NCI-H226 (cell line): Measurements from ENCODE around the gene PTP4A2.

ENCODE experiments used
- DNase-seq: peaks from one replicate; pipeline ENCODE4 v3.0.0-alpha.2; 2015

PTP4A2 gene

DNA sequence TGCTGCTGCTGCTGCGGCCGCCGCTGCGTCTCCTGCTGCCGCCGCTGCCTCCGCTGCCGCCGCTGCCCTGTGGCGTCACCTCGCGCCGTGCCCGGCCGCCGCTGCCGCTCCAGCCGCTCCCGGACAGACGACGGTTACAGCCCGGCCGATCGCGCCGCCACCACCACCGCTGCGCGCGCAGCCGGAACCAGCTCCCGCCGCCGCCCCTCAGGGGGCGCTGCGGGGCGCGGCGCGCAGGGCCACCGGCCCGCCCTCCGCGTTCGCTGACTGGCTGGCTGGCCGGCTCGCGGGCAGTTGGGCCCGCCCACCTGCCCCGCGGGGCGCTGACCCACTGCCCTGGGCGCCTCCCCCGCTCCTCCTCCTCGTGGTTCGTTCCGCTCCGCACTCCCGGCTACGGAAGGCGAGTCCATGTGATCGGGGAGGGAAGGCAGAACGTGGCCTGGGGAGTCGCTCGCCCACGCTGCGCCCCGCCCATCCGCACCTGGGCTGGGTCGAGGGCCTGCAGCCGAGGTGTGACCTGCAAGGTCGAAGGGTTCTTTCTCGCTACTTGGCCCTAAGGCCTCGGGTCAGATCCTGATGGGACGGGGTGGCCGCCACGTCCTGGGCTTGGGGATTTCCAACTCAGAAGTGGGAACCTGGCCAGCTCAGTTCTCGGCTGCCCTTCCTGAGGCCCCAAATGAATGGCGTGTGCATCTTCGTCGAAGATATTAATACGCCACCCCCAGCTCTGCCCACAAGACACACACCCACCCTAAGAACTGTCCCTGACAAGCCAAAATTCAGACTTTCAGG lies at the start of gene PTP4A2:
PTP4A2 (minus strand) TSS at position 185 of the 792 bp plus-strand sequence. CDS start 19,303 bp downstream, outside the sequence.
- DNase-seq, result peak; percentile 94

DNA sequence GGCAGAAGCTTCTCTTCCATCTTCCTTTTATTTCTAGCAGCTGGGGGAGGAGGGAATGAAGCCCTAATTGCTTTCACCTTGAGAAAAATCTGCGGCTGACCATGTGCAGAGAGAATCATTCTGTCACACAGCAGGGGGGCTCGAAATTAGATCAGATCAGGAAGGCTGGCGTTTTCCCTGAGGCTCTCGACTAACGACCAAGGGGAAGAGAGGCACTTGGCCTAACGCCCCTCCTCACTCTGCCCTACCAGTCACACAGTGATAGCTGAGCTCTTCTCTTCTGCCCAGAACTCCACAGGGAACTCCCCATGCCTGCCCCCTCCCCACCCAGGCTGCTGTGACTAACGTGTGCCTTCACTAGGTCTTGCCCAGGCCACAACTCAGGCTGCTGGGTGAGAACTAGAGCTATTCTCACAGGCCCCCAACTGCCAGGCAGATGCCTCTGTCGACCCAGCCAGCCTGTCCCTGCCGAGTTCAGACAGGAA lies 49.0 kb upstream of the PTP4A2 start:
- no peak for DNase-seq

DNA sequence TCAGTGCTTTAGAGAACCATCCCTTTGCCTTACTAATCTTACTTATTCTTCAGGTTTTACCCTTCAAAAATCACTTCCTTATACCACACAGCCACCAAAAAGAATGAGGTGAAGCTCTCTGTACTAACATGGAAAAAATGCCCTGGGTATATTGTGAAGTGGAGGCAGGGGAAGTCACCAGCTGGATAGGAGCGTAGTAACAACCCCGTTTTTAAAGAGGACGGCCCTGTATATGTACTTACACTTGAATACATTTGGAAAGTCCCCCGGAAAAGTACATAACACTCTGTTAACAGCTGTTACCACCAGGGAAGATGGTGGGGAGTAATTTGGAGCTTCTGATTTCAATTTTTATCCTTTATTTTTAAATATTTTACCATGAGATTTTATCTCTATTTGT lies 47.3 kb upstream of the PTP4A2 start:
- DNase-seq, result no peak

DNA sequence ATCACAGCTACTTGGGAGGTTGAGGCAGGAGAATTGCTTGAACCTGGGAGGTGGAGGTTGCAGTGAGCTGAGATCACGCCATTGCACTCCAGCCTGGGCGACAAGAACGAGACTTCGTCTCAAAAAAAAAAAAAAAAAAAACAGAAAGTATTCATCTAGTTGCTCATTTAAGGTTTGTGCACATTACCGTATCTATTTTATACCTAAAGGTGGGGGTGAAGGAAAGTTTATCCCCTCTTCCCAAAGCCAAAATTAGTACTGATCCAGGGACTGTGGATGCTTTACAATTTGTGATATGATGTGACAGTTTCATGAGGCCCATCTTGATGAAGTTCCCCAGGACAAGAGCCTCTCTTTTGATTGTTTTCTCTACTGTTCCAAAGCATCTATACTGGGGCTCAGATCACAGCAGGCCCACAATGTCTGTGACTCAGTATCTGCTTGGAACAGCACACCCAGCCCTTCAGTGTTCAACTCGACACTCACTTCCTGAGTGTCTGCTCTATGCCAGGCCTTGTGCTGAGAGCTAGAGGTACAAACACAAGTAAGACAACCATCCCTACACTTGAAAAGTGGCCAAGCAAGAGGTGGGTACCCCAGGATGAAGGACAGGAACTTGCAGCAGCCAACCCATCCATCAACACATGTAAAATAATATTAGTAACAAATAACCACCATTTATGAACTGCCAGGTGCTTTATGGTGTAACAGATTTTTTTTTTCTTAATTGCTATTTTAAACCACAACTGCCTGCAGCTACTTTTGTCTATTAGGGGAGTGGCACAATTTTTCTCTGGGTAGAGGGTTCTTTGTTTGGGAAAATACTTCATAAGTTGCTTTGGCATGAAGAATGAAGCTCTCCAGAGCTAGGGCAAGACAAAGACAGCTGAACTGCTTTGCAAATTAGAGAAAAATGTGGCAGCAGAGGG lies 46.5 kb upstream of the PTP4A2 start:
- DNase-seq, result no peak

DNA sequence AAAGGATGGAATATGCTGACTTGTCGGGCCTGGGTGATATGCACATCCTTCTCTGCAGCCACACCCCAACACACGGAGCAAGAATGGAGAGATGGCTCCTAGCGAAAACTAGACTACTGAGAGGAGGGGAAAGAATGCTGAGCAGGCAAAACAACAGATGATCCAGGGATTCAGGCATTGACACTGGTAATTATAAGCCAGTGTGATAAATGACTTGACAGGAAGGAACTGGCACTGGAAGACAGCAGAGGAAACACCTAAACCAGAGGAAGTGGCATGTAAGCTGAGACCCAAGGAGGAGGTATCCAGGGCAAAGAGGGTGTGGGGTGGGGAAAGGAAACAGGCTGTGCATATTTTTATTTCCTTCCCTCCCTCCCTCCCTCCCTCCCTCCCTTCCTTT lies 43.8 kb upstream of the PTP4A2 start:
- DNase-seq, result no peak

DNA sequence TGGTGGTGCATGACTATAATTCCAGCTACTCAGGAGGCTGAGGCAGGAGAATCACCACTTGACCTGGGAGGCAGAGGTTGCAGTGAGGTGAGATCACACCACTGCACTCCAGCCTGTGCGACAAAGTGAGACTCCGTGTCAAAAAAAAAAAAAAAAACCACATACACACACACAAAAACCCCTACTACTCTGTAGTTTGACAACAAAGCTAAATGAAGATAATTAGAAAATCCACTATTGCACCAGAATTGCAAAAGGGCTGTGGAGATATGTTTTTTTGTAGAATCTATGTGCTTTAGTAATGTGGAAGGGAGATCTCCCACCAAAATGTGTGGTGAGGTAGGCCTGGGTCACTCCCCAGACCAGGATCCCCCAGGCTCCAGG lies 43.3 kb upstream of the PTP4A2 start:
- DNase-seq, result no peak

DNA sequence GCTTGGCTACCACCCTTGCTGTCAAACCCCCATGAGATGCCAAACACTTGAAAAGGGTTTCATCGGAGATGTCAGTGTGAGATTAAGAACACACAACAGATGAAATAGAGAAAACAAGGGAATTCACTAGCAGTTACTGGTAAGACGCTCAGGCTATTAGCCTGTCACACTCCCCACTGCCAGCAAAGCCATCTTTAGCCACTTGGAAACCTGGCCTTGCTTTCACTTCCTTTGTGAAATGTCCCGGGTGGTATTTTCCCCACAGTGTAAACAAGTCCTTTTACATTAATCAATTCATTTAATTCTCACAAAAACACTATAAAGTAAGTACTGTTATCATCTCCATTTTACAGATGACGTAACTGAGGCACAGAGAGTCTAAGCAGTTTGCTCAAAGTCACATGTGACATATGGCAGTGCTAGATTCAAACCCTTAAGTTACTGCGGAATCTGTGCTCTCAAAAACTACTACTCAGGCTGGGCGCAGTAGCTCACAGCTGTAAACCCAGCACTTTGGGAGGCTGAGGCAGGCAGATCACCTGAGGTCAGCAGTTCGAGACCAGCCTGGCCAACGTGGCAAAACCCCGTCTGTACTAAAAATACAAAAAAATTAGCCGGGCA lies 42.8 kb upstream of the PTP4A2 start:
- no peak for DNase-seq

DNA sequence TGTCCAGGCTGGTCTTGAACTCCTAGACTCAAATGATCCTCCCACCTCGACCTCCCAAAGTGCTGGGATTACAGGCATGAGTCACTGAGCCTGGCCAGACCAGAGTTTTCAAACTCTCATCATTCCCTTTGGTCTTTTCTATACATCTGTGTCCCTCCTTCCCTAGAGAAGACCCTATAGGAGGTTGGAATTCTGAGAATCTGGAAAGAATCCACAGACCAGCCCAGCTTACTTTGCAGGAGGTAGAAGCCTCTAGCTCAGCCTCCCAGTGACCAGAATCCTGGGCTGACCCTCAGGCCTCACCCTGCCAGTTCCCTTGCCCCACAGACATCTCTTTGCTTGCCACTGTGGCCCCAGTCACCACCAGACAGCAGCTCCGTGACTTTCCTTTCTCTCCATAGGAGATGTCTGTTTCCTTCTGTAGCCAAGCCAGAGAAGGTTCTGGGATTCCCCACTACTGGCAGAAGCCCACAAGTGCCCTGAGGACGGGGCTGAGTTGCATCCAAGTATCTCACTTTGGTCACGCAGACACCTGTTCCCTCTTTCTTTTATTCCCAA lies 40.8 kb upstream of the PTP4A2 start:
- no peak for DNase-seq

DNA sequence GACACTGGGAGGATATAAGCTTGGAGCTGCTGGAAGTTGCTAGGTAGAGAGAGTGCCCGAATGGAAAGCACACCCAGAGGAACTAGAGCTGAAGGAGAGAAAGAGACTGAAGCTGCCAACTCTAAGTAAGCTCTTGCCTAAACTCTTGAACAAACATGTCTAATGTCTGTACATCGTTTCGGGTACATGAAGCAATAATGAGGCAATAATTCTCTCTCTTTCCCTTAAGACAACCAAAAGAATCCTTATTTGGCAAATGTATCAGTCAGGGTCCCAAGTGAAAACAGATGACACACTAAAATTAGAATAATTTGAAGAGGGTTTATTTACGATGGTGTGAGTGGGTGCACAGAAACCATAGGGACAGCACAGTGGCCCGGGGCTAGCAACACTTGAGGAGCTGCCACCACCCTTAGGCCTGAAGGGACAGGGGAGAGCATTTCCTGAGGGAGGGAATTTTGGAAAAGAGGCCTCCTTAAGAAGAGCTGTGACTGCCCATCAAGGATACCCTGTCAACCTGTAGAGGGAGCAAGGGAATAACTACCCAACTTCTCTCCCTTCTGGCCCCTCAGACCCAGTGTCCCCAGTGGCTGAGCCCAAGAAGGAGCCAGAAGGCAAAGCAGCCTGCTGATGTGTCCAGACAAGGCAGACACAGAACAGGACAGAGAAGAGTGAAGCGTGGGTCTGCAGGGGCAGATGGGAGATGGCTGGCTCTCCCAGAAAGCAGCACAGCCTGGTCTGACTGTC lies 39.4 kb upstream of the PTP4A2 start:
- DNase-seq, result peak; percentile 5

DNA sequence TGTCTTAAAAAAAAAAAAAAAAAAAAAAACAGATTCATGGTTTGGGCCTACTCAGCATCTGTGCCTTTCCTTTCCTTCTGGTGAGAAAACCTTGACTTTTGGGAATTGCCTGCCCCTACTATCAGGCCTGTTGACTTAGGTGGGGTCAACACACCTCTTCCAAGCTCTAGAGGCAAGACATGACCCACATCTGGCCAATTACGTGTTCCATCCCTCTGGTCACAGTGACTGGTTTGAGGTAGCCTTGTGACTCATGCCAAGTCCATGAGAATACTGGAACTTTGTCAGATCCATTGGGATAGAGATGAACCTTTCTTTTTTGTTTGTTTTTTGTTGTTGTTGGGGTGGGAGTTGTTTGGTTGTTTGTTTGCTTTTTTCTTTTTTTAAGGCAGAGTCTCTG lies 38.2 kb upstream of the PTP4A2 start:
- DNase-seq, result no peak

DNA sequence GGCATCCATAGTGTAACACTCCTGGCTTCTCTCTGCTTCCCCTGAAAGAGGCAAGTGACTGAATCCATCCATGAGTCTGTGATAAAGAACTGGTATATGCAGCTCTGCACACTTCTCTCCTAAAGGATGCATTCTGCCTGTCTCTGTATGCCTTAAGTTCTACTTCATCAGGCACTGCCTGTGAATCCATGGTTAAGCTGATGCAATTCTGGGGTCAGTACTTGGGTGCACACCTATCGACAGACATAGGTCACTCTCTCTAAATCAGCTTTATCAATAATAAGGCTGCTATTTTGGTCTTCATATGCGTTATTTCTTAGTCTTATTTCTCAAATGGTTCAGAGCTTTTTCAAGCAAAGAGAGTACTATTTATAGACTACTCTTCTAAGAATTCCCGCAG lies 32.7 kb upstream of the PTP4A2 start:
- DNase-seq, result no peak

DNA sequence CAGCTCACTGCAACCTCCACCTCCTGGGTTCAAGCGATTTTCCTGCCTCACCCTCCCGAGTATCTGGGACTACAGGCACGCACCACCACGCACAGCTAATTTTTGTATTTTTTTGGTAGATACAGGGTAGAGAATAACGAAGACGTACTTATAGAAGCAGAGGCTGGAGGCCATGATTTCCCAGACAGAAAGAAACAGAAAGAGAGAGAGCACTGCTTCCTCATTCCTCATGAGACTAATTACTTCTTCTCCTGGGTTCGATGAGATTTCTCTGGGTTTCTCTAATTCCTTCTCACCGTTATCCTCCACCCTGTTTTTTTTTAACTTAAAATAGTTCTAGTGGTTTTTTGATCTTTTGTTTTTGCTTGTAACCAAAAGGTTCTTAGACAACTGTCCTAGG lies 23.4 kb upstream of the PTP4A2 start:
- DNase-seq, result no peak

DNA sequence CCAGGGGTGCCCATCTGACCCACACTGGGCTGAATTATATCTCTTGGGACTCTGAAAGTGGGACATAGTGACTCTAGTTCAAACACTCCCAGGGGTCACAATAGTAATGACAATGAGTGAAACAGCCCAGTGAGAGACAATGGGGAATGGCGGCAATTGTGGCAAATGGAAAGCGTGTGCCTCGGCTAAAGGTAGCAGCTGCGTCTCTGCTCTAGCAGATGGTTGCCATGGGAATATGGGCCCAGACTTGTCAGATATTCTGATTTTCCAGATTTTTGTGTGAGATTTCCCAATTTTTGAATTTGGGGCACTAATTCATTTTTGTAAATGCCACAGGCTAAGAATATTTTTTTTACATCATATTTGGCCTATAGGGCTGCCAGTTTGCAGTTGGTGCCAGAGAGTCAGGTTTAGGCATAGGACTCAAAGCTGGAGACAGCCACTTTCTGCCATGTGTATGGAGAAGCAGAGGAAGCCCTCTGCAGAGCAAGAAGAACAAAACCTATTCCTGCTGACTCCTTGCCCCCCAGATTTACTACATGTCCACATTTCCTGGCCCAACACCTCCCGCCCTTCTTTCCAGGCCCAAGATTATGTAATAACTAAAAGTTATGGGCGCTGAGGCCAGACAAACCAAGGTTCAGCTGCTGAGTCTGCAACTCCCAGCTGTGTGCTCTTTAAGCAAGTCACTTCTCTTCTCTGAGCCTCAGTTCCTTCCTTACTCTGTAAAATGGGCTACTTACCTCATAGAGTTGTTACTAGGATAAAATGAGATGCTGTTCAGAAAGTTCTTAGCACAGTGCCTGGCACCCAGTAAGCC lies 21.6 kb upstream of the PTP4A2 start:
- no peak for DNase-seq

DNA sequence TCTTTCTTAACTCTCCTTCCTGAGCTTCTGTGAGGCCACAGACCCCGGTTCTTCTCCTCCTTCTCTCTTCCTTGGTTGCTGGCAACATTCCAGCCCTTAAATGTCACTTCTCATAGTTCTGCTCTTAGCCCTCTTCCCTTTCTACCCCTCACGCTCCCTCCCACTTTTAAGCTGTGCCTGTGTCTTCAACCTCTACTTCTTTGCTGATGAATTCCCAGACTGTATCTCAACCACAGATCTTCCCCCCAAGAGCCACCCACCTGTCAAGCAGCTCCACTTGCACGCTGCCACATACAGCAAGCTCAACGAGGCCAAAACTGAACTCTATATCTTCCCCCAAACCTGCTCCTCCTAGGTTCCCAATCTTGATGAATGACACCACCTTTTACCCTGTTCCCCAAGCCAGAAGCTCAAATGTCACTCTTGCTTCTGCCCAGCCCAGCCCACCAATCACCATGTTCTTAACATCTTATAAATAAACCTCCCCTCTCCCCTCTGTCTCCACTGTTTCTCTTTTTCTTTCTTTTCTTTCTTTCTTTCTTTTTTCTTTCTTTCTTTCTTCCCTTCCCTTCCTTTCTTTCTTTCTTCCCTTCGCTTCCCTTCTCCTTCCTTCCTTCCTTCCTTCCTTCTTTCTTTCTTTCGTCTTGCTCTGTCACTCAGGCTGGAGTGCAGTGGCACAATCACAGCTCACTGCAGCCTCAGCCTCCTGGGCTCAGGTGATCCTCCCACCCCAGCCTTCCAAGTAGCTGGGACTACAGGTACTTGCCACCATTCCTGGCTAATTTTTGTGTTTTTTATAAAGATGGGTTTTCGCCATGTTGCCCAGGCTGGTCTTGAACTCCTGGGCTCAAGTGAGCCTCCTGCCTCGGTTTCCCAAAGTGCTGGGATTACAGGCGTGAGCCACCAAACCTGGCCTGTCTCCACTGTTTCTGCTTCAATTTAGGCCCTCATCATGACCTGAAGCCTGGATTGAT lies 19.8 kb upstream of the PTP4A2 start:
- no peak for DNase-seq

DNA sequence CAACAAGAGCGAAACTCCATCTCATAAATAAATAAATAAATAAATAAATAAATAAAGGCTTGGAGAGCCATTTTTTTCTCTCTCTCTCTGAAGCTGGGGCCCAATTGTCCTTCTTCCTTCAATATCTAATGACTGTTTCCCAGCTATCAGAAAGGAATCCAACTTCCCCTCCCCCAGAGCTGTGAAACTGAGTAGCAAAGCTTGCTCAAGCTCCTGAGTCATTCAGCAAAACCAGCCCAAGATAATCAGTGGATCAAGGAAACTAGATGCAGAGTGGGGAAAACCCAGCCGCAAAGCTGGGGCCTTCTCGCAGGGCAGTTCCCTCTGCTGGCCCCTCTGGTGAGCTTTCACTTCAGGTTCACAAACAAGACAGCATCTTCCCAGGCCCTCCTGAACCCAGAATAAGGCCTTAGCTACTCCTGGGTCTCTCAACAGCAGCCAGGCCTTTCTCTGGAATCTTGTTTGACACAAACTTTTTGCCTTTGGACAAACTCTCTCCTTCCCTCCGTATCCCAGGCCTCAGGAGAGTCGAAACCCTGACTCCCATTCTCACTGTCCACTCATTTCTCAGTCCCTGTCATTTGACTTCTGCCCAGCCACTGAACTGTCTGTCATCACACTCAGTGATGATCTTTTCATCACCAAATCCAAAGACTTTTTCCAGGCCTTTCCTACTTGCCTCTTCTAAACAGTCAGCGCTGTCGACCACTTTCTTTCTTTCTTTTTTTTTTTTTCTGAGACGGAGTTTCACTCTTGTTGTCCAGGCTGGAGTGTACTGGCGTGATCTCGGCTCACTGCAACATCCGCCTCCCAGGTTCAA lies 18.0 kb upstream of the PTP4A2 start:
- peak; percentile 99 for DNase-seq

DNA sequence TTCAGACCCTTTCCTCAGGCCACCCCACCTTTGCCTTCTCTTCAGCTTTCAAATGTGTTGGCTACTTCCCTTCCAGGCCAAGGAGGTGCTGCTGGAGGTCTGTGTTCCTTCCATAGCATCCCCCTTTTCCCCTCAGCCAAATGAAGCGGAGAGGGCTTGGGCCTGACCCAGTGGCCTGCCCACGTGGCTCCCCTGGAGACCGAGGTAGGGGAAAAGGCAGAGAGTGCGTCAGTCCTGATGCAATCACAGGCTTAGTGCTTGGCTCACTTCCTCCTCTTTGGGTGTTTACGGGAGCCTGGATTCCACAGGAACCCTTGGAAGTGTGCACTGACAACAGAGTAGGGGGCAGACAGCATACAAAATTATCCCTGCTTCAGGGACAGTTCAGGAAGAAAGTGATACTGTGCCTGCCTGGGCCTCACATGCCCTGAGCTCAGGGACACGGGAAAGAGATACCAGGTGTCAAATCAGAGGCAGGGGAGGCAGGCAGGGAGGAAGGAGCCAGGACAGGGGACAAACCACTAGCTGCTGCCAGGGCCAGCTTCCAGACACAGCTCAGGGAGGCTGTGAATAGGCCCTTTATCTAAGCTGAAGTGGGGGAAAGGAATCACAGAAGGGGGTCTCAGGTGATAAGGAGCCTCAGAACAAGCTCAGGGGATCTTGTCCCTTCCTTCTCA lies 16.6 kb upstream of the PTP4A2 start:
- peak; percentile 98 for DNase-seq

DNA sequence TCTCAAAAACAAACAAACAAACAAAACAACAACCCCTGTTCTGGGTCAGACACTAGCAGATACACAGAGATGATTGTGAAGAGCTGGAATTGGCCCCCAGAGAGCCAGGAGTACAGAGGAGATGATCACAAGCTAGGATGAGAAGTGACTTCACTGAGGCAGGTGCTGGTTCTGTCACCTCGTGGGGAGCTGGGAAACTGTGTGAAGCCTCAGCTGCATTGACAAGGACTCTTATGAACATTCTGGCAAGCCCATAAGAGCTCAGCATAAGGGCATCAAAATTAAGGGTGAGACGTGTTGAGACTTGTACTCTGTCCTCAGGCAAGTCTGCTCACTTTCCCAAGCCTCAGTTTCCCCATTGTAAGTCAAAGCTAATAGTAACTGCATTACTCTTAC lies 14.7 kb upstream of the PTP4A2 start:
- DNase-seq, result no peak

DNA sequence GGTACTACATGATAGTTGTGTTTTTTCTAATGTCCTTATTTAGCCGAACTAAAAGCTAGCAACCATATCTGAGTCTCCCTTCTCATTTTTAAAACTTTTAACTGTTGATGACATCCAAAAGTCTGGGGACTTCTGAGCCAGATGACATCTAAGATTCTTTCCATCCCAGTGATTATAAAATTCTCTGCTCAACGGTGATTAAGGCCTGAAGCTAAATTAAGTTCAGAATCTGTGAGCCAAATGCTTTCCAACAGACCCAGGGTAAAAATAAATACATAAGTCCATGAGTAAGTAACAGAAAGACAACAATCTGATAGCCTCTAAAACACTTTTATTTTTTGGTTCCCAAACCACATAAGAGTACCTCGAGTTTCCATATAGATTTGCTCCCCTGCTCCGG lies 13.1 kb upstream of the PTP4A2 start:
- no peak for DNase-seq

DNA sequence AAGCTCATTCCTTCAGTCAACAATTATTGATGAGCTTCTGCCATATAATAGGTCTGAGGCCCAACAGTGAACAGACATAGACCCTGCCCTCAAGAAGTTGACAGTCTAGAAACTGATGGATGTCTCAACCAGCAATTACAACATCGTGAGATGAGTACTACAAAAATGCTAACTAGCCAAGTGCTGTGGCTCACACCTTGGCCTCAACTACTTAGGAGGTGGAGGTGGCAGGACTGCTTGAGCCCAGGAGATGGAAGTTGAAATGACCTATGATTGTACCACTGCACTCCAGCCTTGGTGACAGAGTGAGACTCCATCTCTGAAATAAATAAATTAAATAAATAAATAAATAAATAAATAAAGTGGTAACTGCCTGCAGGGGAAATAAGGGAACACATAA lies 11.7 kb upstream of the PTP4A2 start:
- DNase-seq, result no peak
